Fibroblast of lung (primary cell): Measurements from ENCODE around the gene ALOX12B.

ENCODE experiments used
- EZH2 ChIP-seq: IDR thresholded peaks from 2 replicates; pipeline ENCODE4 v1.5.1; 2012; ENCODE audit warnings: low read length, control low read depth, mild to moderate bottlenecking; ENCODE audit errors: missing control alignments
- TF ChIP-seq, protein P1 (sequence below), 2 donors: IDR thresholded peaks in 1 of 2; conservative IDR thresholded peaks in 1 of 2; 1 replicate in 1 of 2; 2 replicates in 1 of 2; pipeline ENCODE4 v1.5.1; 2011 to 2012; ENCODE audit warnings: low read length in 2 of 2, control low read depth in 1 of 2, inconsistent platforms in 1 of 2, low read depth in 1 of 2, mild to moderate bottlenecking in 1 of 2

DNA sequence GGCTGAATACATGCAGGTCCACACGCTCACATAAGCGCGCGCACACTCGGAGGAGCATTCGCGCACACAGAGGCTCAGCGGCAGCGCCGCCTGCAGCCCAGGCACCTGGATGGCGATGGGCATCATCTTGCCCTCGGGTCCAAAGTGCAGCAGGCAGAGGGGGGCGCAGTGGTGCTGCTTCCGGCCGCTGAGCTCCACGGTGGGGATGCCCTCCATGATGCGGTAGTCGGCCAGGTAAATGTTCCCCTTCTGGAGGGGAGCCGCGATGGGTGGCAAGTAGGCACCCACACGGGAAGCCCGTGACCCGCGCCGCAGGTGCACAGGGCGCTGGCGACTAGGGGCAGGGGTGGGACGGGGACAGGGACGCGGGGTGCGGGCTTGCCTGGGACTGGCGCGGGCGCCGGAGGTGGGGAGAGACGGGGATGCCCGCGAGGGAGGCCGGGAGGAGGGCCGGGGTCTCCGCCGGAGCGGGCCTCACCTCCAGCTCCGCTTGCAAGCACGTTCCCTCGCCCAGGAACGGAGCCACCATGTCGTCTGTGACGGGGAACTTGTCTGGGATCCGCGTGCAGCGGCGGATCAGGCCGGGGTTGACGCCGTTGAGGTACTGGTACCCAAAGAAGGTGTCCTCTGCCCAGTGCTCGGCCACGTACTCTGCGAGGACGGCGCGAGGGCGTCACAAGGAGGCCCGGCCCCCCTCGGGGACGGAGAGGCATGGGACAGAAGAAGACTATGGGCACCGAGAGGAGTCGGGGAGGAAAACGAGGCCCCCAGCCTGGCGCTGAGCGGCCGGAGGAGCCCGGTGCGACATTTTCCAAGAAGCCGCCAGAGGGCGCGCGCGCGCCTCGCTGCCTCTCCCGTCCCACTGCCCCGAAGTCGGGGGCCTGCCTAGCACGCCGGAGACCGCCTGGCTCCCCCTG lies 8.0 kb downstream of the ALOX12B start:
- no peak for TF ChIP-seq EZH2
- TF ChIP-seq, protein P1, sequence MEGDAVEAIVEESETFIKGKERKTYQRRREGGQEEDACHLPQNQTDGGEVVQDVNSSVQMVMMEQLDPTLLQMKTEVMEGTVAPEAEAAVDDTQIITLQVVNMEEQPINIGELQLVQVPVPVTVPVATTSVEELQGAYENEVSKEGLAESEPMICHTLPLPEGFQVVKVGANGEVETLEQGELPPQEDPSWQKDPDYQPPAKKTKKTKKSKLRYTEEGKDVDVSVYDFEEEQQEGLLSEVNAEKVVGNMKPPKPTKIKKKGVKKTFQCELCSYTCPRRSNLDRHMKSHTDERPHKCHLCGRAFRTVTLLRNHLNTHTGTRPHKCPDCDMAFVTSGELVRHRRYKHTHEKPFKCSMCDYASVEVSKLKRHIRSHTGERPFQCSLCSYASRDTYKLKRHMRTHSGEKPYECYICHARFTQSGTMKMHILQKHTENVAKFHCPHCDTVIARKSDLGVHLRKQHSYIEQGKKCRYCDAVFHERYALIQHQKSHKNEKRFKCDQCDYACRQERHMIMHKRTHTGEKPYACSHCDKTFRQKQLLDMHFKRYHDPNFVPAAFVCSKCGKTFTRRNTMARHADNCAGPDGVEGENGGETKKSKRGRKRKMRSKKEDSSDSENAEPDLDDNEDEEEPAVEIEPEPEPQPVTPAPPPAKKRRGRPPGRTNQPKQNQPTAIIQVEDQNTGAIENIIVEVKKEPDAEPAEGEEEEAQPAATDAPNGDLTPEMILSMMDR (conservative IDR thresholded peaks at IDR 0.05 in 1 of 2, IDR thresholded peaks at IDR 0.05 in 1 of 2; ENCODE audit: low read depth in 1 of 2, low read length in 2 of 2), result peak; percentile 61
